ENCODE results near the gene PLCD3. TPM values are rescaled to one million over a fixed set of nuclear protein-coding genes. Genes with fewer than 3 reads are reported as not detected.
A peak's percentile ranks its signal among the peaks of the same experiment; 100 is the strongest.

The PLCD3 gene
- total and polyA plus RNA-seq, 2 of the 13 experiments (the other 11 are each of a cell fraction or from before 2014, with no cell fraction given): 11.3 to 39.1 TPM

- TF ChIP-seq CBFB (CRISPR knock-in tag; IDR thresholded peaks at IDR 0.05) (no peak), AHDC1 (CRISPR knock-in tag; IDR thresholded peaks at IDR 0.05; ENCODE audit: borderline replicate concordance) (0 out of 2 replicates have a peak, but pooled peaks have one; percentile 42), TFDP1 (CRISPR knock-in tag; IDR thresholded peaks at IDR 0.05; ENCODE audit: borderline replicate concordance) (no peak), SP4 (CRISPR knock-in tag; IDR thresholded peaks at IDR 0.05) (no peak), IKZF4 (CRISPR knock-in tag; IDR thresholded peaks at IDR 0.05; ENCODE audit: borderline replicate concordance, low read depth, not compliant biosample characterization) (no peak), ZSCAN30 (CRISPR knock-in tag; IDR thresholded peaks at IDR 0.05) (no peak), MYC (CRISPR knock-in tag; IDR thresholded peaks at IDR 0.05; ENCODE audit: borderline replicate concordance) (no peak), ZNF33B (CRISPR knock-in tag; IDR thresholded peaks at IDR 0.05) (peak; percentile 30), ARNTL (CRISPR knock-in tag; IDR thresholded peaks at IDR 0.05) (no peak; the same call in 1 of the 2 replicates), ZBTB25 (CRISPR knock-in tag; IDR thresholded peaks at IDR 0.05) (no peak), MXI1 (IDR thresholded peaks at IDR 0.05; ENCODE audit: borderline replicate concordance, low read depth, low read length) (no peak), GABPB1 (CRISPR knock-in tag; IDR thresholded peaks at IDR 0.05) (no peak), MAFG (CRISPR knock-in tag; IDR thresholded peaks at IDR 0.05) (no peak), ZSCAN31 (CRISPR knock-in tag; IDR thresholded peaks at IDR 0.05; ENCODE audit: low read depth) (no peak), ZNF121 (CRISPR knock-in tag; IDR thresholded peaks at IDR 0.05) (no peak; the same call in 1 of the 2 replicates), TCF12 (IDR thresholded peaks at IDR 0.05) (no peak), TCF12 (CRISPR knock-in tag; IDR thresholded peaks at IDR 0.05) (no peak; the same call in 1 of the 2 replicates), SP2 (CRISPR knock-in tag; IDR thresholded peaks at IDR 0.05) (no peak), ZNF335 (CRISPR knock-in tag; IDR thresholded peaks at IDR 0.05) (no peak), THAP8 (CRISPR knock-in tag; IDR thresholded peaks at IDR 0.05; ENCODE audit: borderline replicate concordance) (no peak), RFX5 (IDR thresholded peaks at IDR 0.05; ENCODE audit: low read depth, low read length) (no peak), U2AF1 (optimal IDR thresholded peaks at IDR 0.05; ENCODE audit: low read depth, low read length) (no peak), POLR2G (IDR thresholded peaks at IDR 0.05; ENCODE audit: low read depth, low read length) (no peak)
Observed at GRCh38 chr17:45162025-45162687, 29.8 kb upstream of the PLCD3 start (continued).
